Measurements from ENCODE around the gene COTL1.

COTL1 gene

GRCh38 chr16:84570739-84571403 is 47.0 kb downstream of the COTL1 start:
- TF ChIP-seq CTCF (conservative IDR thresholded peaks at IDR 0.05; ENCODE audit: low read length) = no peak
- no peak overlapping the region for H3K4me3 ChIP-seq (ENCODE audit: low read length)
- DNase-seq (ENCODE audit: low read depth) = no peak

- no peak for TF ChIP-seq CTCF (conservative IDR thresholded peaks at IDR 0.05; ENCODE audit: low read length)
- H3K4me3 ChIP-seq (ENCODE audit: low read length) = no peak overlapping the region
- DNase-seq (ENCODE audit: low read depth) = no peak
Measured at GRCh38 chr16:84569382-84569987, 48.4 kb downstream of the COTL1 start.

GRCh38 chr16:84568066-84568465 is 49.8 kb downstream of the COTL1 start:
- no peak for DNase-seq (ENCODE audit: low read depth)
- H3K4me3 ChIP-seq (ENCODE audit: low read length) = no peak overlapping the region
- no peak for TF ChIP-seq CTCF (conservative IDR thresholded peaks at IDR 0.05; ENCODE audit: low read length)

GRCh38 chr16:84567286-84567962 is 50.5 kb downstream of the COTL1 start:
- H3K4me3 ChIP-seq (ENCODE audit: low read length) = no peak overlapping the region
- DNase-seq (ENCODE audit: low read depth) = no peak
- TF ChIP-seq CTCF (conservative IDR thresholded peaks at IDR 0.05; ENCODE audit: low read length) = no peak

- TF ChIP-seq CTCF (conservative IDR thresholded peaks at IDR 0.05; ENCODE audit: low read length) = no peak
Measured at GRCh38 chr16:84566545-84567257, 51.2 kb downstream of the COTL1 start.

GRCh38 chr16:84565669-84566495 is 52.0 kb downstream of the COTL1 start:
- no peak for DNase-seq (ENCODE audit: low read depth)
- no peak for TF ChIP-seq CTCF (conservative IDR thresholded peaks at IDR 0.05; ENCODE audit: low read length)
- no peak overlapping the region for H3K4me3 ChIP-seq (ENCODE audit: low read length)

More at GRCh38 chr16:84566545-84567257, 51.2 kb downstream of the COTL1 start:
- no peak for DNase-seq (ENCODE audit: low read depth)
- H3K4me3 ChIP-seq (ENCODE audit: low read length) = no peak overlapping the region

All from AG10803 (cell line).